Left lung (tissue), 10 donors: ENCODE data around the gene SLX1A. TPM values are rescaled to one million over a fixed set of nuclear protein-coding genes. Genes with fewer than 3 reads are reported as not detected.
"Not testable (repeated sequence)": the region's sequence is repeated elsewhere in the genome, so short reads cannot be mapped to it uniquely, and the experiment has no call there.

Source experiments
- ATAC-seq: fragments of 200-7000 bp; cut with Tn5 transposase; one replicate; pipeline ENCODE4 v1.9.1; 2020; ENCODE audit warnings: moderate library complexity
- DNase-seq, 4 donors: peaks; one replicate each; pipeline ENCODE4 v3.0.0-alpha.2; 2013 to 2020
- H3K27ac ChIP-seq, 2 donors: fragments of 200-600 bp; sonication (generic) in 1 of 2; one replicate each; pipeline versions ENCODE4 v1.5.0 to v1.8.0; 2020 to 2021
- H3K27me3 ChIP-seq, 2 donors: fragments of 200-600 bp; sonication (generic) in 1 of 2; one replicate each; pipeline versions ENCODE4 v1.5.0 to v1.8.0; 2020 to 2021
- H3K36me3 ChIP-seq, 2 donors: fragments of 200-600 bp; sonication (generic) in 1 of 2; one replicate each; pipeline versions ENCODE4 v1.5.0 to v1.8.0; 2020 to 2021
- H3K4me1 ChIP-seq, 2 donors: fragments of 200-600 bp; one replicate each; pipeline ENCODE4 v1.8.0; 2021
- H3K4me3 ChIP-seq, 2 donors: fragments of 200-600 bp; sonication (generic) in 1 of 2; one replicate each; pipeline versions ENCODE4 v1.5.0 to v1.8.0; 2020 to 2021; ENCODE audit warnings: mild to moderate bottlenecking in 1 of 2
- H3K9me3 ChIP-seq, 2 donors: fragments of 200-600 bp; sonication (generic) in 1 of 2; one replicate each; pipeline versions ENCODE4 v1.5.0 to v1.8.0; 2020 to 2021
- CTCF ChIP-seq, 2 donors: fragments of 200-600 bp; sonication (generic) in 1 of 2; IDR thresholded peaks; one replicate each; pipeline versions ENCODE4 v1.5.0 to v1.8.0; 2021; ENCODE audit warnings: antibody characterized with exemption in 2 of 2
- intact Hi-C, 2 donors: fragments of 100-400 bp; cut with DNase I; formaldehyde crosslinking; loops; one replicate each; pipeline versions ENCODE4 v1.11.2 to v1.14.2; 2022
- polyA plus RNA-seq, 6 donors: library from polyadenylated mRNA; unstranded; fragments of 120-200 nt; gene quantifications; one replicate each; pipeline ENCODE4 v1.2.1, GENCODE V29; 2013; ENCODE audit not compliant: insufficient read length in 6 of 6
- total RNA-seq, 2 donors: library from RNA; stranded (reverse); fragmentation: NEBNext Ultra II Directional; extraction: Animal tissue kit (Norgen Biotek cat#: 25700); gene quantifications; one replicate each; pipeline ENCODE4 v1.2.1, GENCODE V29; 2021
- donor health status: DM: no; HTN: yes; CAD: no.
- donor health status: DM: no; HTN: no; CAD: no.

Gene SLX1A
- total and polyA plus RNA-seq, 8 donors: 20.6 to 31.0 (median 23.1) TPM

GRCh38 chr16:30157214-30157613 is 36.5 kb upstream of the SLX1A start:
- no peak overlapping the region for H3K27ac ChIP-seq
- TF ChIP-seq CTCF (IDR thresholded peaks at IDR 0.05): no peak
- no peaks in the 10 kb centered on the region for H3K9me3 ChIP-seq
- intact Hi-C loops: no loop called here
- DNase-seq: no peak
- no peak for ATAC-seq
- H3K36me3 ChIP-seq: no peaks in the 10 kb centered on the region
- no peak overlapping the region for H3K4me3 ChIP-seq
- no peaks in the 10 kb centered on the region for H3K4me1 ChIP-seq
- H3K27me3 ChIP-seq: no peaks in the 10 kb centered on the region

GRCh38 chr16:30163538-30163937 is 30.1 kb upstream of the SLX1A start:
- no peaks in the 10 kb centered on the region for H3K9me3 ChIP-seq
- ATAC-seq: no peak
- intact Hi-C loops: no loop called here

GRCh38 chr16:30166202-30166902 is 27.3 kb upstream of the SLX1A start:
- peak in 1 of 4 donors; percentile 65 for DNase-seq
- no peaks in the 10 kb centered on the region for H3K27me3 ChIP-seq
- ATAC-seq: peak; percentile 72
- H3K36me3 ChIP-seq: no peaks in the 10 kb centered on the region
- no peaks in the 10 kb centered on the region for H3K9me3 ChIP-seq
- TF ChIP-seq CTCF (IDR thresholded peaks at IDR 0.05): no peak
- intact Hi-C loops: no loop called here
- peaks cover 0 to 26% of the 10 kb centered on the region in 2 donors for H3K4me1 ChIP-seq
- H3K4me3 ChIP-seq: no peak overlapping the region
- peak overlapping the region in 1 of 2 donors; percentile 78 for H3K27ac ChIP-seq

More at GRCh38 chr16:30163538-30163937, 30.1 kb upstream of the SLX1A start:
- DNase-seq: no peak
- Histone ChIP-seq H3K4me3 (no peak overlapping the region), H3K36me3 (no peaks in the 10 kb centered on the region), H3K27me3 (no peaks in the 10 kb centered on the region), H3K27ac (no peak overlapping the region), H3K4me1 (peaks cover 0 to 26% of the 10 kb centered on the region in 2 donors)
- TF ChIP-seq CTCF (IDR thresholded peaks at IDR 0.05): no peak

- H3K36me3 ChIP-seq, DNase-seq, ATAC-seq, H3K9me3 ChIP-seq, H3K27me3 ChIP-seq, H3K27ac ChIP-seq, H3K4me3 ChIP-seq, intact Hi-C loops: not testable (repeated sequence)
- peaks cover 0 to 26% of the 10 kb centered on the region in 2 donors for H3K4me1 ChIP-seq
These were observed 24.9 kb upstream of the SLX1A start for GRCh38 chr16:30168746-30169145.

- ATAC-seq, H3K9me3 ChIP-seq, H3K27me3 ChIP-seq, H3K36me3 ChIP-seq, intact Hi-C loops, H3K4me3 ChIP-seq, H3K27ac ChIP-seq: not testable (repeated sequence)
- DNase-seq: peak in 1 of 4 donors; percentile 28
- H3K4me1 ChIP-seq: peaks cover 0 to 26% of the 10 kb centered on the region in 2 donors
These were observed 24.3 kb upstream of the SLX1A start for GRCh38 chr16:30169416-30169815.

GRCh38 chr16:30170145-30170544 is 23.5 kb upstream of the SLX1A start:
- H3K27ac ChIP-seq, intact Hi-C loops: not testable (repeated sequence)

GRCh38 chr16:30173054-30173453 is 20.6 kb upstream of the SLX1A start:
- intact Hi-C loops: no loop called here
- TF ChIP-seq CTCF (IDR thresholded peaks at IDR 0.05): no peak
- Histone ChIP-seq H3K4me1 (peaks cover 0 to 15% of the 10 kb centered on the region in 2 donors), H3K27ac (no peak overlapping the region), H3K36me3 (no peaks in the 10 kb centered on the region), H3K9me3 (no peaks in the 10 kb centered on the region), H3K27me3 (no peaks in the 10 kb centered on the region), H3K4me3 (no peak overlapping the region)
- ATAC-seq (no peak), DNase-seq (no peak)

More at GRCh38 chr16:30170145-30170544, 23.5 kb upstream of the SLX1A start:
- not testable (repeated sequence) for H3K4me3 ChIP-seq, H3K36me3 ChIP-seq, H3K27me3 ChIP-seq, DNase-seq, ATAC-seq, H3K9me3 ChIP-seq
- peaks cover 0 to 24% of the 10 kb centered on the region in 2 donors for H3K4me1 ChIP-seq

- Histone ChIP-seq H3K4me1 (peaks cover 0 to 15% of the 10 kb centered on the region in 2 donors), H3K27ac (peak overlapping the region in 1 of 2 donors; percentile 41)
- peak in 2 of 4 donors; percentile 54 to 83 for DNase-seq
- H3K36me3 ChIP-seq, H3K9me3 ChIP-seq, H3K4me3 ChIP-seq, ATAC-seq, H3K27me3 ChIP-seq, intact Hi-C loops: not testable (repeated sequence)
These were observed 16.8 kb upstream of the SLX1A start for GRCh38 chr16:30176876-30177275.
